OCI-LY3 (cell line): ENCODE data around the gene KRTAP5-9.
"Not testable (repeated sequence)": the region's sequence is repeated elsewhere in the genome, so short reads cannot be mapped to it uniquely, and the experiment has no call there.

Experiments used
- H2AFZ ChIP-seq: fragments of 200-600, 300-600 bp; shearing (Covaris generic); 2 replicates; pipeline ENCODE4 v1.6.0; 2014; ENCODE audit warnings: antibody characterized with exemption, low read depth, low read length
- H3K27ac ChIP-seq: fragments of 200-600, 300-600 bp; sonication (generic); 2 replicates; pipeline ENCODE4 v1.5.1; 2014; ENCODE audit warnings: mild to moderate bottlenecking, low read length, moderate library complexity, mixed read lengths
- H3K27me3 ChIP-seq: fragments of 200-600, 300-600 bp; sonication (generic); 2 replicates; pipeline ENCODE4 v1.6.1; 2014; ENCODE audit warnings: low read depth, low read length, mixed read lengths
- H3K36me3 ChIP-seq: fragments of 200-600, 300-600 bp; sonication (generic); replicated peaks from 2 replicates; pipeline ENCODE3; 2014; ENCODE audit warnings: low read depth, low read length, mixed read lengths
- H3K4me1 ChIP-seq: fragments of 300-600, 200-600 bp; sonication (generic); 2 replicates; pipeline ENCODE4 v1.6.1; 2014; ENCODE audit warnings: low read length, mixed read lengths
- H3K4me2 ChIP-seq: fragments of 200-600, 300-600 bp; sonication (generic); 2 replicates; pipeline ENCODE4 v1.6.1; 2014; ENCODE audit warnings: low read length, mixed read lengths
- H3K4me3 ChIP-seq: fragments of 300-600, 200-600 bp; sonication (generic); 2 replicates; pipeline ENCODE4 v1.5.1; 2014; ENCODE audit warnings: antibody characterized with exemption, mild to moderate bottlenecking, low read length, moderate library complexity
- H3K79me2 ChIP-seq: fragments of 300-600, 200-600 bp; shearing (Covaris generic); 2 replicates; pipeline ENCODE4 v1.6.1; 2014; ENCODE audit warnings: mild to moderate bottlenecking, low read length, mixed read lengths
- H3K9ac ChIP-seq: fragments of 300-600, 200-600 bp; shearing (Covaris generic); 2 replicates; pipeline ENCODE4 v1.6.0; 2014; ENCODE audit warnings: mild to moderate bottlenecking, low read length, moderate library complexity
- H3K9me3 ChIP-seq: fragments of 200-600, 300-600 bp; shearing (Covaris generic); 2 replicates; pipeline ENCODE4 v1.6.1; 2014; ENCODE audit warnings: low read length, mixed read lengths; ENCODE audit not compliant: insufficient read depth
- H4K20me1 ChIP-seq: fragments of 200-600, 300-600 bp; sonication (generic); 2 replicates; pipeline ENCODE4 v1.6.1; 2016; ENCODE audit warnings: low read length, mixed read lengths; ENCODE audit not compliant: insufficient read depth
- EZH2phosphoT487 ChIP-seq: fragments of 200-600 bp; shearing (Covaris generic); IDR thresholded peaks from 2 replicates; pipeline ENCODE4 v1.6.1; 2018; ENCODE audit warnings: antibody characterized with exemption, mixed run types, low read depth
- TF ChIP-seq, protein P1 (sequence below): fragments of 200-600, 300-600 bp; sonication (generic); IDR thresholded peaks from 2 replicates; pipeline ENCODE4 v1.5.1; 2014; ENCODE audit warnings: antibody characterized with exemption, low read length, low read depth

KRTAP5-9 gene

DNA sequence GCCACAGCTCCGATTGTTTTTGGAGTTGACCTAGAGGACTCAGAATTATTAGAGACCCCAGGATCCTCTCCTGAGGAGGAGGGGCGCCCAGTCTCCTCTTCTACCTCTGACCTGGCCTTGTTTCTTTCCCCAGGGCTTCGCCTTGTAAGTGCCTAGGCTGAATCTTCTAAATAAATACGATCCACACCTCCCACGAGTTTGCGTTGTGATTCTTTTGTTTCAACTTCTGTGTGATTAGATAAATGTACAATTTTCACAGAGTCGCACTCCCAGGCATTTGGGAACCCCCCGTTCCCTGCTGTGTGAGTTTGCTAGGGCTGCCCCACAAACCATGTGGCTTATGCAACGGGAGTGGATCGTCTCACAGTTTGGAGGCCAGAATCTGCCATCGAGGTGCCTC is 9.2 kb upstream of the KRTAP5-9 start:
- no peaks in the 10 kb centered on the region for H3K27me3 ChIP-seq
- H3K27ac ChIP-seq = no peak overlapping the region
- H2AFZ ChIP-seq = no peak overlapping the region
- H4K20me1 ChIP-seq = no peaks in the 10 kb centered on the region
- peaks cover 3% of the 10 kb centered on the region for H3K36me3 ChIP-seq
- TF ChIP-seq, protein P1, sequence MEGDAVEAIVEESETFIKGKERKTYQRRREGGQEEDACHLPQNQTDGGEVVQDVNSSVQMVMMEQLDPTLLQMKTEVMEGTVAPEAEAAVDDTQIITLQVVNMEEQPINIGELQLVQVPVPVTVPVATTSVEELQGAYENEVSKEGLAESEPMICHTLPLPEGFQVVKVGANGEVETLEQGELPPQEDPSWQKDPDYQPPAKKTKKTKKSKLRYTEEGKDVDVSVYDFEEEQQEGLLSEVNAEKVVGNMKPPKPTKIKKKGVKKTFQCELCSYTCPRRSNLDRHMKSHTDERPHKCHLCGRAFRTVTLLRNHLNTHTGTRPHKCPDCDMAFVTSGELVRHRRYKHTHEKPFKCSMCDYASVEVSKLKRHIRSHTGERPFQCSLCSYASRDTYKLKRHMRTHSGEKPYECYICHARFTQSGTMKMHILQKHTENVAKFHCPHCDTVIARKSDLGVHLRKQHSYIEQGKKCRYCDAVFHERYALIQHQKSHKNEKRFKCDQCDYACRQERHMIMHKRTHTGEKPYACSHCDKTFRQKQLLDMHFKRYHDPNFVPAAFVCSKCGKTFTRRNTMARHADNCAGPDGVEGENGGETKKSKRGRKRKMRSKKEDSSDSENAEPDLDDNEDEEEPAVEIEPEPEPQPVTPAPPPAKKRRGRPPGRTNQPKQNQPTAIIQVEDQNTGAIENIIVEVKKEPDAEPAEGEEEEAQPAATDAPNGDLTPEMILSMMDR = no peak
- no peak for TF ChIP-seq EZH2phosphoT487
- no peak overlapping the region for H3K4me2 ChIP-seq
- H3K9me3 ChIP-seq = peaks cover 9% of the 10 kb centered on the region; the same call in 1 of the 2 replicates
- no peak overlapping the region for H3K4me3 ChIP-seq
- H3K79me2 ChIP-seq = no peaks in the 10 kb centered on the region
- H3K9ac ChIP-seq = no peak overlapping the region
- H3K4me1 ChIP-seq = peaks cover 23% of the 10 kb centered on the region

DNA sequence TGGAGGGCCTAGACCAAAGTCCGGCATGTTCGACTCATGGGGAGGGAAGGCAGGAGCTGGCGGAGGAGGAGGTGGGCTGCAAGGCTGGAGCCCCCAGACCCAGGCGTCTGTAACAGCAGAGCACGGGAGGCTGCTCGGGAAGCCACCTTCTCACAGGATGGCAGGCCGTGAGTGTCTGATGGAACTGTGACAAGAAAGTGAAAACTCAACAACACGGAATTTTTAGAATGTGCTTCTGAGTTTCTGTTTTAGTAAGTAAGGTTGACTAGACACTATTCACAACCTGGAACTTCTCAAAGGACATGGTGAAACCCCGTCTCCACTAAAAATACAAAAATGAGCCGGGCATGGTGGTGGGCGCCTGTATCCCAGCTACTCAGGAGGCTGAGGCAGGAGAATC is 8.2 kb upstream of the KRTAP5-9 start:
- H3K4me3 ChIP-seq, H3K9ac ChIP-seq, H3K36me3 ChIP-seq, H3K9me3 ChIP-seq, H3K27me3 ChIP-seq, H3K79me2 ChIP-seq, H2AFZ ChIP-seq, H4K20me1 ChIP-seq, H3K4me2 ChIP-seq, H3K27ac ChIP-seq: not testable (repeated sequence)
- peaks cover 28% of the 10 kb centered on the region for H3K4me1 ChIP-seq

DNA sequence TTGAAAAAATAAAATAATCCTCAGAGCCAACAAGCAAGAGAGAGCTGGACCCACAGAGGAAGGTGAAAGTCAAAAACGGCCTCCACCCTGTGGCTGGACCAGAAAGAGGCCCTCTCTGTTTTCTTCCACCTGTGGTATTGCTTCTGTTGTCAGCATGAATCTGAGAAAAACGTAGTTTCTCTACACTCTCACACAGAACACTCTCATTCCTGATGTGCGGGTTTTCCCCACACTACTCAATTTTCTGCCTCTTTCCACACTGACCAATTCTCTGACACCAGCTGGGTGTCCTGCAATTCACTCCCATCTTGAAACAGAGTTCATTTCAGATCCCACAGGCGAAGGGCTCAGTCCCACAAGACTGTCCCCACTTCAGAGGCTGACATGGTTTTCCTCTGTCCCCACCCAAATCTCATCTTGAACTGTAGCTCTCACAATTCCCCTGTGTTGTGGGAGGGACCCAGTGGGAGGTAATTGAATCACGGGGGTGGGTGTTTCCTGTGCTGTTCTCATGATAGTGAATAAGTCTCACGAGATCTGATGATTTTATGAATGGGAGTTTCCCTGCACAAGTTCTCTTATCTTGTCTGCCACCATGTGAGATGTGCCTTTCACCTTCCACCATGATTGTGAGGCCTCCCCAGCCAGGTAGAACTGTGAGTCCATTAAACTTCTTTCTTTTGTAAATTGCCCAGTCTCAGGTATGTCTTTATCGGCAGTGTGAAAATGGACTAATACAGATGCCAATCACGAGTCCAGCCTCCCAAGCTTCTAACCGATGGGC is 7.5 kb upstream of the KRTAP5-9 start:
- not testable (repeated sequence) for H3K27me3 ChIP-seq, H4K20me1 ChIP-seq, H3K9ac ChIP-seq, H3K4me2 ChIP-seq, H3K27ac ChIP-seq, H3K9me3 ChIP-seq, H3K36me3 ChIP-seq, H2AFZ ChIP-seq, H3K79me2 ChIP-seq, H3K4me3 ChIP-seq
- H3K4me1 ChIP-seq = peaks cover 28% of the 10 kb centered on the region

DNA sequence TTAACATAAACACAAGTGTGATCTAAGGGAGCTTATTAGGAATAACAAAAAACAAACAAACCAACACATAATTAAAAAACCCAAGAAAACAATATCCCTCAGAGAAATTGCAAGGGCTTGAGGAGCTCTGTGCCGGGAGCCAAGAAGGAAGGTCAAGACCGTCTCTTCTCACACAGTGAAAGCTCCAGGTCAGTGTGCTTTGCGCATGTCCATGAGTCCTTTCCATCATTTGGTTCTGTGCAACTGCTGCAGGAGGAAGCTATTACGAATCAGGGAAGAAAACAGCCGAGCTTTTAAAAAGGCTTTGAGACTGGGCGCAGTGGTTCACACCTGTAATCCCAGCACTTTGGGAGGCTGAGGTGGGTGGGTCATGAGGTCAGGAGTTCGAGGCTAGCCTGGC is 5.8 kb upstream of the KRTAP5-9 start:
- Histone ChIP-seq H3K27ac (no peak overlapping the region), H3K27me3 (peaks cover 2% of the 10 kb centered on the region)

More for the DNA sequence above, 5.8 kb upstream of the KRTAP5-9 start:
- H3K4me2 ChIP-seq = no peak overlapping the region
- H3K36me3 ChIP-seq = peaks cover 3% of the 10 kb centered on the region
- H3K4me3 ChIP-seq = no peak overlapping the region
- peaks cover 28% of the 10 kb centered on the region for H3K4me1 ChIP-seq
- H3K9me3 ChIP-seq = peaks cover 9% of the 10 kb centered on the region; the same call in 1 of the 2 replicates
- no peaks in the 10 kb centered on the region for H3K79me2 ChIP-seq
- no peak overlapping the region for H3K9ac ChIP-seq
- no peak overlapping the region for H2AFZ ChIP-seq
- TF ChIP-seq, protein P1 = no peak
- no peak for TF ChIP-seq EZH2phosphoT487
- H4K20me1 ChIP-seq = no peaks in the 10 kb centered on the region
